OCI-LY7 (cell line): Measurements from ENCODE around the gene NACC2. TPM values are rescaled to one million over a fixed set of nuclear protein-coding genes. Genes with fewer than 3 reads are reported as not detected.

Experiments
- BruUV-seq: library from RNA; stranded (reverse); fragments of 400-500 nt; replicated peaks from 2 replicates; lab custom pipeline; 2021; lab: Mats Ljungman, UMichigan
- CTCF ChIA-PET: fragments of 300-600 bp; sonication (Branson Sonifier 250); formaldehyde crosslinking; loops from one replicate; lab custom pipeline; 2022; ENCODE audit warnings: antibody characterized with exemption; ENCODE audit not compliant: unreplicated experiment; lab: Charles Lee
- POLR2A ChIA-PET: fragments of 300-600 bp; sonication (Branson Sonifier 250); formaldehyde crosslinking; loops from one replicate; lab custom pipeline; 2022; ENCODE audit warnings: antibody characterized with exemption; lab: Charles Lee
- DNase-seq: peaks from one replicate; pipeline ENCODE4 v3.0.0-alpha.2; 2015; ENCODE audit warnings: low spot score
- H2AFZ ChIP-seq: fragments of 200-600 bp; sonication (generic), shearing (Covaris generic); 2 replicates; pipeline ENCODE4 v1.6.1; 2014; ENCODE audit warnings: mild to moderate bottlenecking, antibody characterized with exemption, low read length, moderate library complexity
- H3K27ac ChIP-seq: fragments of 200-600 bp; sonication (generic); 2 replicates; pipeline ENCODE4 v1.5.1; 2014; ENCODE audit warnings: mixed run types, low read depth, mild to moderate bottlenecking, moderate library complexity, low read length, inconsistent platforms; ENCODE audit not compliant: poor library complexity, severe bottlenecking
- H3K36me3 ChIP-seq: fragments of 200-600 bp; sonication (generic); 2 replicates; pipeline ENCODE4 v1.6.1; 2014; ENCODE audit warnings: mild to moderate bottlenecking, antibody characterized with exemption, low read length, moderate library complexity, mixed read lengths; ENCODE audit not compliant: insufficient read depth
- H3K4me1 ChIP-seq: fragments of 200-600 bp; sonication (generic); 2 replicates; pipeline ENCODE4 v1.5.1; 2014; ENCODE audit warnings: mild to moderate bottlenecking, low read length; ENCODE audit not compliant: insufficient read depth, poor library complexity, severe bottlenecking
- H3K4me2 ChIP-seq: fragments of 200-600 bp; sonication (generic); 2 replicates; pipeline ENCODE4 v1.6.1; 2014; ENCODE audit warnings: mild to moderate bottlenecking, low read length
- H3K4me3 ChIP-seq: fragments of 200-600 bp; sonication (generic); 2 replicates; pipeline ENCODE4 v1.5.1; 2014; ENCODE audit warnings: mild to moderate bottlenecking, low read depth, low read length; ENCODE audit not compliant: poor library complexity, severe bottlenecking
- H3K79me2 ChIP-seq: fragments of 200-600 bp; sonication (generic); 2 replicates; pipeline ENCODE4 v1.6.1; 2016; ENCODE audit warnings: low read depth, mild to moderate bottlenecking, low read length, moderate library complexity, mixed read lengths; ENCODE audit not compliant: insufficient read depth
- H3K9me2 ChIP-seq: fragments of 200-600 bp; sonication (generic); 2 replicates; pipeline ENCODE4 v1.6.1; 2016; ENCODE audit warnings: mild to moderate bottlenecking, low read length, mixed read lengths; ENCODE audit not compliant: insufficient read depth
- H3K9me3 ChIP-seq: fragments of 200-600 bp; sonication (generic); 2 replicates; pipeline ENCODE4 v1.6.1; 2014; ENCODE audit warnings: mild to moderate bottlenecking, mixed run types, low read length, mixed read lengths
- H4K20me1 ChIP-seq: fragments of 200-600 bp; sonication (generic); 2 replicates; pipeline ENCODE4 v1.6.1; 2014; ENCODE audit warnings: mild to moderate bottlenecking, antibody characterized with exemption, low read length, moderate library complexity, mixed read lengths; ENCODE audit not compliant: insufficient read depth
- EZH2phosphoT487 ChIP-seq: fragments of 200-600 bp; sonication (generic); IDR thresholded peaks from 2 replicates; pipeline ENCODE4 v1.6.1; 2018; ENCODE audit warnings: low read depth, borderline replicate concordance, mild to moderate bottlenecking, mixed run types, antibody characterized with exemption, low read length, moderate library complexity, mixed read lengths
- intact Hi-C: fragments of 100-400 bp; cut with micrococcal nuclease; formaldehyde crosslinking; loops from one replicate; pipeline ENCODE4 v1.10.0; 2022; ENCODE audit not compliant: unreplicated experiment
- total RNA-seq, 2 experiments: library from RNA; depleted of rRNA in 1 of 2; stranded (reverse); fragments of >200 nt in 1 of 2; shearing (Covaris generic) in 1 of 2; gene quantifications; 2 replicates each; pipeline ENCODE4 v1.2.3, GENCODE V29; 2014 to 2022
- TF ChIP-seq, protein P1 (sequence below): fragments of 200-600 bp; sonication (generic); conservative IDR thresholded peaks from 2 replicates; pipeline ENCODE4 v1.5.1; 2014; ENCODE audit warnings: mild to moderate bottlenecking, antibody characterized with exemption, low read length, moderate library complexity, mixed read lengths

NACC2 gene
- total RNA-seq, 2 experiments from 2014 or later = 0.38 to 0.72 TPM

GRCh38 chr9:135961811-135962695 is 133.0 kb downstream of the NACC2 start:
- peak overlapping the region; percentile 58 for H3K4me2 ChIP-seq
- peaks cover 6% of the 10 kb centered on the region; the same call in 1 of the 2 replicates for H4K20me1 ChIP-seq
- H3K4me3 ChIP-seq = peak overlapping the region; percentile 57
- peak overlapping the region; percentile 70 for H2AFZ ChIP-seq
- TF ChIP-seq, protein P1, sequence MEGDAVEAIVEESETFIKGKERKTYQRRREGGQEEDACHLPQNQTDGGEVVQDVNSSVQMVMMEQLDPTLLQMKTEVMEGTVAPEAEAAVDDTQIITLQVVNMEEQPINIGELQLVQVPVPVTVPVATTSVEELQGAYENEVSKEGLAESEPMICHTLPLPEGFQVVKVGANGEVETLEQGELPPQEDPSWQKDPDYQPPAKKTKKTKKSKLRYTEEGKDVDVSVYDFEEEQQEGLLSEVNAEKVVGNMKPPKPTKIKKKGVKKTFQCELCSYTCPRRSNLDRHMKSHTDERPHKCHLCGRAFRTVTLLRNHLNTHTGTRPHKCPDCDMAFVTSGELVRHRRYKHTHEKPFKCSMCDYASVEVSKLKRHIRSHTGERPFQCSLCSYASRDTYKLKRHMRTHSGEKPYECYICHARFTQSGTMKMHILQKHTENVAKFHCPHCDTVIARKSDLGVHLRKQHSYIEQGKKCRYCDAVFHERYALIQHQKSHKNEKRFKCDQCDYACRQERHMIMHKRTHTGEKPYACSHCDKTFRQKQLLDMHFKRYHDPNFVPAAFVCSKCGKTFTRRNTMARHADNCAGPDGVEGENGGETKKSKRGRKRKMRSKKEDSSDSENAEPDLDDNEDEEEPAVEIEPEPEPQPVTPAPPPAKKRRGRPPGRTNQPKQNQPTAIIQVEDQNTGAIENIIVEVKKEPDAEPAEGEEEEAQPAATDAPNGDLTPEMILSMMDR = no peak
- no peak for TF ChIP-seq EZH2phosphoT487
- H3K4me1 ChIP-seq = peaks cover 34% of the 10 kb centered on the region
- CTCF ChIA-PET = no interaction called here
- intact Hi-C loops = loop anchor here (1.0 to 10.0 kb wide), 3 partner anchors 50 to 157 kb away; partner anchors contain the start of gene TMEM250
- H3K36me3 ChIP-seq = peaks cover 8% of the 10 kb centered on the region; the same call in 1 of the 2 replicates
- H3K79me2 ChIP-seq = peaks cover 32% of the 10 kb centered on the region
- POLR2A ChIA-PET = interaction anchor here (0.5 kb wide), 1 partner anchor 55 kb away, joined by 3 read pairs; the partner anchor contains the start of gene CAMSAP1
- H3K9me3 ChIP-seq = no peaks in the 10 kb centered on the region
- DNase-seq = no peak
- no peak overlapping the region for H3K27ac ChIP-seq
- no TSS peak for BruUV-seq
- H3K9me2 ChIP-seq = no peaks in the 10 kb centered on the region

GRCh38 chr9:135961277-135961715 is 133.8 kb downstream of the NACC2 start, which contains the start of gene UBAC1:
Gene UBAC1 (minus strand): TSS chr9:135961373. CDS start chr9:135961162, 211 bp downstream.
- H4K20me1 ChIP-seq = peaks cover 7% of the 10 kb centered on the region; the same call in 1 of the 2 replicates
- intact Hi-C loops = loop anchor here (1.0 to 10.0 kb wide), 3 partner anchors 51 to 158 kb away; partner anchors contain the start of gene TMEM250
- H3K79me2 ChIP-seq = peaks cover 37% of the 10 kb centered on the region
- TF ChIP-seq, protein P1 = 0 out of 2 replicates have a peak, but pooled peaks have one; percentile 9
- TF ChIP-seq EZH2phosphoT487 = no peak
- H3K9me2 ChIP-seq = no peaks in the 10 kb centered on the region
- H3K27ac ChIP-seq = peak within 1 kb of the TSS; percentile 9
- H3K36me3 ChIP-seq = peaks cover 8% of the 10 kb centered on the region; the same call in 1 of the 2 replicates
- BruUV-seq = no TSS peak
- ChIA-PET POLR2A (no interaction called here), CTCF (no interaction called here)
- peak within 1 kb of the TSS; percentile 95 for H3K4me2 ChIP-seq
- peak; percentile 97 for DNase-seq
- peaks cover 34% of the 10 kb centered on the region for H3K4me1 ChIP-seq
- H2AFZ ChIP-seq = peak within 1 kb of the TSS; percentile 70
- H3K9me3 ChIP-seq = no peaks in the 10 kb centered on the region
- H3K4me3 ChIP-seq = peak within 1 kb of the TSS; percentile 98
